Measurements from ENCODE around the gene CUBN.

DNA sequence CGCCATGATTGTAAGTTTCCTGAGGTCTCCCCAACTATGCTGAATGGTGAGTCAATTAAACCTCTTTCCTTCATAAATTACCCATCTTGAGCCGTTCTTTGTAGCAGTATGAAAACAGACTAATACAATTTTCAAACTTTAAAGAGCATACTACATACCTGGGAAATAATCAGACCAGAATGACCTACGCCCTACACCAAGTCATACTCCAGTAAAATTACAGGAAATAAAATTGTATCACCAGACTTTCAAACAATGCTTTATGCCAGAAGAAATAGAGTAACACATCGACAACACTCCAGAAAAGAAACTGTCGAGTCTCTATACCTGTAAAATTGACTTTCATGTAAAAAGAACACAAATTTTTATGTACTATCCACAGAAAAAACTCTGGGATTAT lies 331.0 kb downstream of the CUBN start:
- TF ChIP-seq, protein P1, sequence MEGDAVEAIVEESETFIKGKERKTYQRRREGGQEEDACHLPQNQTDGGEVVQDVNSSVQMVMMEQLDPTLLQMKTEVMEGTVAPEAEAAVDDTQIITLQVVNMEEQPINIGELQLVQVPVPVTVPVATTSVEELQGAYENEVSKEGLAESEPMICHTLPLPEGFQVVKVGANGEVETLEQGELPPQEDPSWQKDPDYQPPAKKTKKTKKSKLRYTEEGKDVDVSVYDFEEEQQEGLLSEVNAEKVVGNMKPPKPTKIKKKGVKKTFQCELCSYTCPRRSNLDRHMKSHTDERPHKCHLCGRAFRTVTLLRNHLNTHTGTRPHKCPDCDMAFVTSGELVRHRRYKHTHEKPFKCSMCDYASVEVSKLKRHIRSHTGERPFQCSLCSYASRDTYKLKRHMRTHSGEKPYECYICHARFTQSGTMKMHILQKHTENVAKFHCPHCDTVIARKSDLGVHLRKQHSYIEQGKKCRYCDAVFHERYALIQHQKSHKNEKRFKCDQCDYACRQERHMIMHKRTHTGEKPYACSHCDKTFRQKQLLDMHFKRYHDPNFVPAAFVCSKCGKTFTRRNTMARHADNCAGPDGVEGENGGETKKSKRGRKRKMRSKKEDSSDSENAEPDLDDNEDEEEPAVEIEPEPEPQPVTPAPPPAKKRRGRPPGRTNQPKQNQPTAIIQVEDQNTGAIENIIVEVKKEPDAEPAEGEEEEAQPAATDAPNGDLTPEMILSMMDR (IDR thresholded peaks at IDR 0.05) = no peak
- TF ChIP-seq POLR2A (IDR thresholded peaks at IDR 0.05) = no peak
